ENCODE results near the gene SLC1A5.
A peak's percentile ranks its signal among the peaks of the same experiment; 100 is the strongest.
"Not testable (repeated sequence)": the region's sequence is repeated elsewhere in the genome, so short reads cannot be mapped to it uniquely, and the experiment has no call there.

Gene SLC1A5

DNA sequence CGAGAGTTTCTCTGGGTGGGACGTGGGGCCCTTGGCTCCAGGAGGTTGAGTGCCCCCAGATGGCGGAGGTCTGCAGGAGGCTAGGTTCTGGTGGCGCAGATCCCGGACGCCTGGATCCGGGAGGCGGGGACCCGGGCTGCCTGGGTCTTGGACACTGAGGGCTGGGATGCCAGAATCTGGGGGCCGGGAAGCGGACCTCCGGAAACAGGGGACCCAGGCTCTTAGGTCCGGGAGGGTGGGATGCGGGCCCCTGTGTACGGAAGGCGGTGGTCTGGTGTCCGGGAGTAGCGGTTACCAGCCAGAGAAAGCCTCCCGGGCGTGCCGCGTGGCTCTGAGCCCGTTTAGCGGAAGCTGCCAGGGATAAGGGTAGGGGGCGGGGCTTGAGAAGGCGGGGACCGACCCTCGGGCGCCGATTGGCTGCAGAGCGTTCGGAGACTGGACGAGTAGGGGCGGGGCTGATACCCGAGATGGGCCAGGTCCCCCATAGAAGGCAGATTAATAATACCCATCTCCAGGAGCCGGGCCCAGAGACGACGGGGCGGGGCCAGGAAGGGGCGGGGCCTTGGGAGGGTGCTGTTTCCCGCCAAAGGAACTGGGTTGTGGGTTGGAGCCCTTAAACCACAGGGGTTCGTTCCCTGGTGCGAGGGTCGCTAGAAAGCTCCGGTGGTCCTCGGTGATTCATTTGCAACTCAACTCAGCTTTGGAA, at the start of gene SLC1A5:
TSS of gene SLC1A5 (minus strand) at position 333 of the 706 bp plus-strand sequence. CDS start 629 bp downstream, outside the sequence.
- peak; percentile 93 for DNase-seq

DNA sequence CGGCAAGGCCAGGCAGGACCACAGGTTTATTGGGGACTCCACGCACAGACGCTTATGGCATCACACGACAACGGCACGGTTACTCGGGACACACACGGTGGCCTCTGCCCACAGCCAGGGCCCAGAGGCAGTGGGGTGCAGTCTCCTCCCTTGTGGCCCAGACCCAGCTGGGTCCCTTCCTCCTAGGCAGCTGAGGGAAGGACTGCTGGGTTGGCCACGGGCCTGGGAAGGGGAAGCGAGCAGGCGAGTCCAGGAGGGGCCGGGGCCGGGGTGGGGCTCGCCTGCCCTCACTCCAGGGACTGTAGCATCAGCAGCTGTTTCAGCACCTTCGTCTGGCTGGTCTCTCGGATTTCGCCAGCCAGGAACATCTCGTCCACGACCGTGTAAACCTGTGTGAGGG, 49.8 kb upstream of the SLC1A5 start:
- no peak for DNase-seq

DNA sequence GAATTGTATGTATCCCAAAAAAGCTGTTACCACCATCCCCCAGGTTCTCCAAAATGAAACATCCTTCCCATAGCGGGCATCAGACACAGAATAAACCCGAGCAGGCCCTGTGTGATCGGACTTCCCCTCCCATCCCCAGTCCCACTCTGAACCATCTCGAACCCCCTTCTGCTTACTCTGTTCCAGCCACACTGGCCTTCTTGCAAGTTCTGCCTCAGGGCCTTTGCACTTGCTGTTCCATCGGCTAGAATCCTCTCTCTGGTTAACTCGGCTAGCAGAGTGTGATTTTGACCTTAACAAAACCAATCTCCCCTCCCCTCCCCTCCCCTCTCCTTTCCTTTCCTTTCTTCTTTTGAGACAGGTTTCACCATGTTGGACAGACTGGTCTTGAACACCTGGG, 46.6 kb upstream of the SLC1A5 start:
- no peak for DNase-seq

DNA sequence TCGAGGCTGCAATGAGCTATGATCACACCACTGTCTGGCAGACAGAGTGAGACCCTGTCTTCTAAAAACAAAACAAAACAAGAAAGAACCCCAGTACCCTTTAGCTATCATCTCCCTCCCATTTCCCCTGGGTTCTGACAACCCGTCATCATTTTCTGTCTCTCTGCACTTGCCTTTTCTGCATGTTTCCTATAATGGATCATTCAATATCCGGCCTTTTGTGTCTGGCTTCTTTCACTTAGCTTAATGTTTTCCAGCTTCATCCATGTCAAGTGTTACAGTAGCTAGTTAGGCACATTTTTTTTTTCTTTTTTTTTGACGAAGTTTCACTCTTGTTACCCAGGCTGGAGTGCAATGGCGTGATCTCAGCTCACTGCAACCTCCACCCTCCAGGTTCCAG, 45.7 kb upstream of the SLC1A5 start:
- no peak for DNase-seq

DNA sequence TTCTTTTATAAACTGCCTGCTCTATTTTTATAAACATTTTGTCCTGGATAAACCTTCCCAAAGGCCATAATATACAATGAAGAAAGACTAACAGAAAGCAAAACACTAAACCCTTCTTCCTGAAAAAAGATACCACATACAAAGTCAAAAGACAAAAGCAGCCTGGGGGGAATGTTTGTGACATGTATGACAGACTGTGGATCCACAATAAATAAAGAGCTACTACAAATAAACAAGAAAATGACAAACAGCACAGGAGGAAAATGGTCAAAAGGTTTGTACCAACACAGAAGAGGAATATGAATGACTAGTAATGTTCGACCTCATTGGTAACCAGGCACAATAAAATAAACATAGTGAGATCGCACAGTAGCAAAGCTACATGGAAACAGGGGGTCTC, 42.5 kb upstream of the SLC1A5 start:
- DNase-seq, result no peak

DNA sequence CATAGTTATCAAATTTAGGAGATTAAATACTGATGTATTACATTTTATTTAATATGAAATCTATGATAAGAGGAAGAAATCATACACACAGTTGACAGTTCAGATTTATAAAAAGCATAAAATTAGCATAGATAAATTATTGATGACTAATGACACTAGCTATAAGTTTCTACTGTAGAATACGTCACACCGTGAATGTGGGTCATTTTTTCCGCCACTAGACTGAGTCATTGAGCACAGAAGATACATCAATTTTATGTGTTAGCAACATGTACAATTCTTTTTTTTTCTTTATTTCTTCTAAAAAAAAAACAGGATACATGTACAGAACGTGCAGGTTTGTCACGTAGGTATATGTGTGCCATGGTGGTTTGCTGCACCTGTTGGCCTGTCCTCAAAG, 40.1 kb upstream of the SLC1A5 start:
- DNase-seq, result no peak

DNA sequence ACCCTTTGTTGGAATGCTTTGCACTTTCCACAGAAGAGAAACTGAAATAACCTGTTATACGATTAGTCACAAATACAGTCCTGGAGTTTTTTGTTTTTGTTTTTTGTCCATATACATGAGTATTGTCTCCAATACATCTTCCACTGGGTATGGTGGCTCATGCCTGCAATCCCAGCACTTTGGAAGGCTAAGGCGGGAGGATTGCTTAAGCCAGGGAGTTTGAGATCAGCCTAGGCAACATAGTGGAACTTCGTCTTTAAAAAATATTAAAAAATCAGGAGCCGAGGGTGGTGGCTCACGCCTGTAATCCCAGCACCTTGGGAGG, 37.3 kb upstream of the SLC1A5 start:
- no peak for DNase-seq

DNA sequence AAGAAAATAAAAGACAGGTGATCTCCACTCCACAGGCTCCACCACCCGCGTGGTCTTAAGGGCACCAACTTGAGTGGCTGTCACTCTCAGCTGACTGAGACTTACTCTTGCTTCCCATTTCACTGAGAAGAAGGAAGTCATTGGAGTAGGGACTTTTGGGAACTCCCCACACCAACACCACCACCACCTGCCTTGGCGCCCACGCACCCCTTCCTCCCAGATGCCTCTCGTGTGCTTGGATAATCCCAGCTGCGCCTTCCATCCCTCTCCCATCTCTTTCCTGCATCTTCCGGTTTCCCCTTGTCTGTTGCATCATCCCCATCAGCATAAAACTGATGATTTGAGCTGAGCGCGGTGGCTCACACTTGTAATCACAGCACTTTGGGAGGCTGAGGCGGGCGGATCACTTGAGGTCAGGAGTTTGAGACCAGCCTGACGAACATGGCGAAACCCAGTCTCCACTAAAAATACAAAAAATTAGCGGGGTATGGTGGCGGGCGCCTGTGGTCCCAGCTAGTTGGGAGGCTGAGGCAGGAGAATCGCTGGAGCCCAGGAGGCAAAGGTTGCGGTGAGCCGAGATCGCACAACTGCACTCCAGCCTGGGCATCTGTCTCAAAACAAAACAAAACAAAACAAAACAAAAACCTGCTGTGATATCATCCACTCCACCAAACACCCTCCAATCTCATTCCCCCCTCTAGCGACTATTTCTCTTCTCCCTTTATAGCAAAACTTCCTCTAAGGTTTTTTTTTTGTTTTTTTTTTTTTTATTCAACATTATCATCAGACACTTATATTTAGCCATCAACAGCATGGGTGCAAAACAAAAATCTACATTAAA, 36.7 kb upstream of the SLC1A5 start:
- no peak for DNase-seq

DNA sequence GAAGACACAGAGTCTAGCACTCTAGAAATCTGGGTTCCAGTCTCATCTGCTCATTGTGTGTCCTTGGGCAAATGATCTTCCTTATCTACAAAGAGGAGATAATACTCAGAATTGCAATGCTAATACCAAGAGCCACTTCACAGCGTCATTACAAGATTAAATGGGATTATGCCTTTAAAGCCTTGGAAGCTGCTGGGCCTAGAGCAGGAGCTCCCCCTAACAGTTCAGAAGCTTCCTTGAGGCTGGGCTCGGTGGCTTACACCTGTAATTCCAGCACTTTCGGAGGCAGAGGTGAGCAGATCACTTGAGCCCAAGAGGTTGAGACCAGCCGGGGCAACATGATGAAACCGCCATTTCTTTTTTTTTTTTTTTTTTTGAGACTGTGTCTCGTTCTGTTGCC, 34.7 kb upstream of the SLC1A5 start:
- no peak for DNase-seq

DNA sequence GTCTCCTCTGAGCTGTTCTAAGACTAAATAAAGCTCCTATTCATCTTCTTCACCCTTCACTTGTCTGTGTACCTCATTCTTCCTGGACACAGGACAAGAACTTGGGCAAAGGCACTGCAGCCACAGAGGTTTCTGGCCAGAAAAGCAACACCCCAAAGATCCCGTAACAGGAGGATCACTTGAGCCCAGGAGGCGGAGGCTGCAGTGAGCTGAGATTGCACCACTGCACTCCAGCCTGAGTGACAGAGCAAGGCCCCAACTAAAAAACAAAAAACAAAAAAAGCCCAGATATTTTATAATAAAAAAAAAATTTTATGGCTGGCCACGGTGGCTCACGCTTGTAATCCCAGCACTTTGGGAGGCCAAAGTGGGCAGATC, 34.0 kb upstream of the SLC1A5 start:
- DNase-seq, result not testable (repeated sequence)

DNA sequence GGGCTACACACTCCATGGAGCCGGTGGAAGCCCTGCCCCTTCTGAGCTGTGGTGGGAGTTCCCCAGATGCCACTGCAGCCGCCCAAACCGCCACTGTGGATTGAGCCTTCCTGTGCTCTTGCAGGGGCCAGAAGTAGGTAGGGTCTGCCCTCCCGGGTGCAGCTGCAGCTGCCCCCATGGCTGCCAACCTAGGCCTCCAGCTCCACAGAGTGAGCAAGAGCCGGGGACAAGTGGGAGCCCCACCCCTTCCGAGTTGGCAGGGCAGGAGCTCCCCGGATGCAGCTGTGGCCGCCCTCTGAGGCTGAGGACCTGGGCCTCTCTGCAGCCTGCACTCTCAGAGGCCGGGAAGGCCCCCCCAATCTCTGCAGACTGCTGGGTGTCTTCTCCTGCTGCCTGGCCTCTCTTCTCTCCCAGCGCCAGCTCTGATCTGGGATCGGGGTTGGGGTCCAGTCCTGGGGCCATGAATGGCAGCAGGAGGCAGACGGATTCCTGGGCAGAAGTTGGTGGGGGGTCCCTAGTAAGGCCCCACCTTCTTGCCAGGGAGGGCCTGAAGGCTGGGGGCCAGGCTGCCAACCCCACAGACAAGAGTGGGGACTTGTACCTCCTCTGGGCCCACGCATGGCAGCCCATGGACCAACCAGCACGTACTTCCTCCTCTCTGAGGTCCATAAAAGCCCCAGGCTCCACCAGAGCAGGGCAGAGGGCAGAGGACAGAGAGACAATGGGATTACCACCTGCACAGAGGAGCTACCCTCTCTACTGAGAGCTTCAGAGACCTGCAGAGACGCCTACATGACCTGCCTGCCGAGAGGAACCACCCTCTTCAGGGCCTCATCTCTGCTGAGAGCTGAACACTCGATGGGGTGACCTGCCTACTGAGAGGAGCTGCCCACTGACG, 33.4 kb upstream of the SLC1A5 start:
- no peak for DNase-seq

DNA sequence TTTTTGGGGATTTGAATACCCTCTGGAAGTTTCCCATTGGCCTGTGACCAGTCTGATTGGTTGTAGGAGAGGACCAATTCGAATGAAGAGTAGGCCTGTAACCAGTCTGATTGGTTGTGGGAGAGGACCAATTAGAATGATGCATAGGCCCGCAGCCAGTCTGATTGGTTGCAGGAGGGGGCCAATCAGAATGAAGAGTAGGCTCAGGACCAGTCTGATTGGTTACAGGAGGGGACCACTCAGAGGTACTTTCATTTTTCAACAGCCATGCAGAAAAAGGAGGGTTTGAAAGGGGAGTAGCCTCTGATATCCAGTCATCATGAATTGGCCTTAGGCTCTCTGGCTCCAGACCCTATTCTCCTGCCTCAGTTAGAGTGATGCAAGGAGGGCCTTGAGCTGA, 30.4 kb upstream of the SLC1A5 start:
- DNase-seq, result peak; percentile 51

DNA sequence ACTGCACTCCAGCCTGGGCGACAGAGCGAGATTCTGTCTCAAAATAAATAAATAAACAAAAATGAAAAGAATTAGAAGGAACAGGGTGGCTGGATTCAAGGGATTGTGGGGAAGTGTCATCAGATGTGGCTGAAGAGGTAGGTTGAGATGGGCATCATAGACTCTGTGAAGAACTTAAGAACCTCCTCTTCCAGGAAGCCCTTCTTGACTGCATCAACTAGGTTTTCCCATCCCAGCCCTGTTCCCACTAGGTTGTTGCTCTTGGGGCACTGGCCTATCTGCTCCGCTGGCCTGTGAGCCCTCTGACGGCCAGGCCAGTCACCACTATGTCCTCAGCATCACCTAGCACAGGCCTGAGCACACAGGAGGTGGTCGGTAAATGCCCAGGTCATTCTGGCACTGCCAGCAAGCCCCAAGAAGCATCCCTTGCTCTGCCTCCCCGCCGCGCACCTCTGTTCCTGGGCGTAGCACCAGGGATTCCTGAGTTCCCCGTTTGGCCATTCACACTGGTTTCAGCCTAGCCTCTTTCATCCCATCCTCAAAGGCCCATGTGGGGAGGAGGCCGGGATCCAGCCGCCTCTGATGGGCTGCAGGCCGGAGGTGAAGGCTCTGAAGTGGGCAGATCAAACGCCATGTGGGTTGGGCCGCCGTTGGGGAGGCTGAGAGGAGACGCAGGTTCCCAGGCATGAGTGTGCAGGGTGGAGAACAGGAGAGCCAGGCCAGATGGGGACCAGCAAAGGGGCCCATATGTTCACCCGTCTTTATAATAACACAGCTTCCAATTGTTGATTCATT, 27.6 kb upstream of the SLC1A5 start:
- DNase-seq, result no peak

DNA sequence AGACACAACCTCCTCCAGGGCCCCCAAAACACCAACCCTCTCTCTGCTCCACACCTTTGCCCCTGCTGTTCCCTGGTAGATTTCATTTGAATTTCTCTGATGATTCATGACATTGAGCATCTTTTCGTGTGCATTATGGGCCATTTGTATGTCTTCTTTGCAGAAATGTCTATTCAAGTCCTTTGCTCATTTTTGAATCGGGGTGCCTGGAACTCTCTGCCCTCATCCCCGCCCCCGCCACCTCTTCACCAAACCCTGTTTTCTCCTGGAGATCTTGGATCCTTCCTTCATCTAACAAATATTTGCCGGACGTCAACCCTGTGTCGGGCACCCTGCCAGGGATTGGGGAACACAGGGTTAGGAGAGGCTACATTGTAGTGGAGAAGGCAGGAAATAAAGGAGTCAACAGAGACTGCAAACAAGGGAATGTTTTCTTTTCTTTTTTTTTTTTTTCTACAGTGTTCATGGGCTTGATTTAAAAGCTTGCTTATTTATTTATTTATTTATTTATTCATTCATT, 25.5 kb upstream of the SLC1A5 start:
- peak; percentile 53 for DNase-seq

DNA sequence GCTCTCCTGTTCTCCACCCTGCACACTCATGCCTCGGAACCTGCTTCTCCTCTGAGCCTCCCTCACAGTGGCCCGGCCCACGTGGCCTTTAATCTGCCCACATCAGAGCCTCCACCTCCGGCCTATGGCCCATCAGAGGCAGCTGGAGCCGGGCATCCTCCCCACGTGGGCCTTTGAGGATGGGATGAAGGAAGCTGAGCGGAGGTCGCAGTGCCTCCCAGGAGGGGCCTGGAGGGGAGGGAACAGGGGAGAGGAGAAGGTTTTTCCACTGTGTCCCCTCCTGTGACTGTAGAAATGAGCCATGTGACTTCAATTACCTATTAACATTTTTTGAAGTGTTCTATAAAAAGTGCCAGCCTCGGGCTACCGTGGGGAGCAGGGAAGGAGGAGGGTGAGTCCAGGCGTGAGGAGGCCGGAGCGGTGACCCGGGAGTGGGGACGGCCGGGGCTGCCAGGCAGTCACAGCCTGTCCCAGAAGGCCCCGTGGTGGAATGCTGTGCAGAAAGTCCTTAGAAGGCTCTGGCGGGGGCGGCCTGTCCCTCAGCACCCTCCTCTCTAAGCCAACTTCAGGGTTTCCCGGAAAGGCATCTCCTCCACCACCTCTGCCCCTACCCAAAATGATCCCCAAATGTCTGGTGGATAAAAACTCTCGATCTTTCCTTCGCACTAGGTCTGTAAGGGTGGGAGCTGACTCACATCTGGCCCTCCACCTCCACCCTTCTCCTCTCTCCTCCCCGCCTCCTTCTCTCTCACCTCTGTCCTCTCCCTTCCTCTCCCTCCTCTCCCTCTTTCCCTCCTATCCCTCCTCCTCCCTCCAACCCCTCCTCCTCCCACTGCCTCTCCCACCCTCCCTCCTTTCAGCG, 24.8 kb upstream of the SLC1A5 start:
- no peak for DNase-seq

DNA sequence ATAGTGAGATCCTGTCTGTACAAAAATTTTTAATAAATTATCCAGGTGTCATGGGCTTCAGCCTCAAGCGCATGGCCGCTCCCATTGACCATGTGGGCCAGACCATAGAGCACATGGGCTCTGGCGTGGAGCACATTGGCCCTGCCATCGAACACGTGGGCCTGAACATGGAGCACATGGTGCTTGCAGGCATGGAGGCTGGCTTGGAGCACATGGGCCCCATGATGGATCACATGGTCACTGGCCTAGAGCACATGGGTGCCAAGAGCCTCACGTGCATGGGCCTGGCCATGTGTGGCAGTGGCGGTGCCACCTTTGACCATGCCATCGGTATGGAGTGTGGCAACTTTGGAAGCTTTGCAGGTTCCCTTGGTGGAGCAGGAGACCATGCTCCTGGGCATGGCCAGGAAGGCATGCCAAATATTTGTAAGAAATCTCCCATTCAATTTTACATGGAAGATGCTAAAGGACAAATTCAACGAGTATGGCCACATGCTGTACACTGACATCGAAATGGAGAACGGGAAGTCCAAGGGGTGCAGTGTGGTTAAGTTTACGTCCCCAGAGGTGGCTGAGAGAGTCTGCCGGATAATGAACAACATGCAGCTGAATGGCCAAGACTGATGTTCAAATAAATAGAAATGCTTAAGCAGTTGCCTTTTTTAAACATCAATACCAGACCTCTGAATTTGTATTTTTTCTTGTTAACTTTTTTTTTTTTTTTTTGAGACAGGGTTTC, 21.3 kb upstream of the SLC1A5 start:
- DNase-seq, result no peak

DNA sequence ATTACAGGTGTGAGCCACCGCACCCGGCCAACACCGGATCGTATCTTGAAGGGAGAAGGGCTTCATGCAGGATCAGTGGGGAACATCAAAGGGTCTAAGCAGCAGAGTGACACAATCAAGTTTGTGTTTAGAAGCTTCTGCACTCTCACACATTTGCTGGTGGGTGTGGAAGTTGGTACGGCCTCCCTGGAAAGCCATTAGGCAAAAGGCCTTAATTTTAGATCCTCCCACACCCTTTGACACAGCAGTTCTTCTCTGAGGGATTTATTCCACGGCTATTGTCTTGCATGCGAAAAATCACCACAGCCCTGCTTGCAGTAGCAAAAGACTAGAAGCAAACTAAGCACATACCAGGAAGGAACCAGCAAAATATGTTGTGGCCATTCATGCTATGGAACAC, 18.3 kb upstream of the SLC1A5 start:
- DNase-seq, result no peak

DNA sequence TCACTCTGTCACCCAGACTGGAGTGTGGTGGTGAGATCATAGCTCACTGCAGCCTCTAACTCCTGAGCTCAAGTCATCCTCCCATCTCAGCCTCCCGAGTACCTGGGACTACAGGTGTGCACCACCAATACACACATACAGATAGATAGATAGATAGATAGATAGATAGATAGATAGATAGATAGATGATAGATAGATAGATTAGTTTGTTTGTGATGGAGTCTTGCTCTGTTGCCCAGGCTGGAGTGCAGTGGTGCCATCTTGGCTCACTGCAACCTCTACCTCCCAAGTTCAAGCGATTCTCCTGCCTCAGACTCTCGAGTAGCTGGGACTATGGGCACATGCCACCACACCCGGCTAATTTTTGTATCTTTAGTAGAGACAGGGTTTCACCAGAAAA, 16.0 kb upstream of the SLC1A5 start:
- not testable (repeated sequence) for DNase-seq

DNA sequence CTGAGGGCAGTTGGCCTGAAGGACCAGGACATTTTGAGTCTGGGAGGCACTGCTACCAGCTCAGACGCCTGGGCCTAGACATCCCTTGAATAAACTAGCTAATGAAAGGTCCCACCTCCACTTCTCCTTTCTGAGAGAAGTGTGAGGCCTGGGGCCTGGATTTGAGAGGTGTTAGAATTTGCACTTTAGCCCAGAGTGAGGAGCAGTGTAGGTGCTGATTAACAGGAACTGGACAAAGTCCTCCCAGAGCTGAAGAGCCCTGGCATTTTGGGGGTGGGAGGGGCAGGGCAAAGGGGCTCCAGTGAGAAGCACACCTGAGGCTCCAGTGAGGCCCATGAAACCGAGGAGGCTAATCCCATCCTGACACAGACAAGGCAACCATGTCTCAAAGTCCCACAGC, 15.2 kb upstream of the SLC1A5 start:
- DNase-seq, result no peak

DNA sequence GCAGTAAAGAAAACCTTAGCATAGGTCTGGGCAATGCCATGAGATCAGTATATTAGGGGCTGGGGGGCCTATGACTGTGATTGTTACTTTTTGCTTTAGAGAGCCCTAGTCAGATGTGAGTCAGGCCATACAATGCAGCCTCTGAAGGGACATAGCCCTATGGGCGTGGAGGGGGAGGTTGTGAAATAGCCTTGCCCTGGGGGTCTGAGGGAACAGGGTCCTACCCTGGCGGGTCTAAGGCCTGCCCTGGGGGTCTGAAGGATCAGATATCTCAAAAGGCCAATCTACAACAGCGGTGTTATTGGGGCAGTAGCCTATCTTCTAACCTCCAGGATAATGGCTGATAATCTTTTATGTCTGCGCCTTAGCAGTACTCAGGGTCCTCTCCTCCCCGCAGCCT, 13.8 kb upstream of the SLC1A5 start:
- DNase-seq, result no peak

DNA sequence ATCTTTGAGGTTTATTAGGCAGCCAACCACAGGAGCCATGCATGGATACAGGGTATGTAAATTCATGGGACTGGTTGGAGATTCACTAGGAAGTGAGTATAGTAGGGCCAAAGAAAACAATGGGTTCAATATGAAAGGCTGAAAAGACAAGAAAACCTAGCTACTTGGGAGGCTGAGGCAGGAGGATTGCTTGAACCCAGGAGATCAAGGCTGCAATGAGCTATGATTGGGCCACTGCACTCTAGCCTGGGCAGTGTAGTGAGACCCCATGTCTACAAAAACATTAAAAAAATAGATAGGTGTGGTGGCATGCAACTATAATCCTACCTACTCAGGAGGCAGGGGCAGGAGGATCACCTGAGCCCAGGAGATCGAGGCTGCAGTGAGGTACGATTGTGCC, 10.3 kb upstream of the SLC1A5 start:
- no peak for DNase-seq
